Sigmoid colon (tissue), 7 donors: ENCODE measurements around the gene LONRF2. TPM values are rescaled to one million over a fixed set of nuclear protein-coding genes. Genes with fewer than 3 reads are reported as not detected.

Source experiments
- DNase-seq: peaks from one replicate; pipeline ENCODE4 v3.0.0-alpha.2; 2019
- H3K27ac ChIP-seq, 4 donors: fragments of 200-600 bp; sonication (generic); one replicate each; pipeline ENCODE4 v1.5.1; 2016 to 2019; ENCODE audit warnings: mild to moderate bottlenecking in 1 of 4
- H3K27me3 ChIP-seq, 3 donors: fragments of 200-600 bp; sonication (generic); one replicate each; pipeline ENCODE4 v1.5.1; 2019; ENCODE audit warnings: mild to moderate bottlenecking in 1 of 3
- H3K36me3 ChIP-seq, 4 donors: fragments of 200-600 bp; sonication (generic); one replicate each; pipeline ENCODE4 v1.5.1; 2016 to 2019
- H3K4me1 ChIP-seq, 4 donors: fragments of 200-600 bp; sonication (generic); one replicate each; pipeline ENCODE4 v1.5.1; 2017 to 2019
- H3K4me3 ChIP-seq, 4 donors: fragments of 200-600 bp; sonication (generic); one replicate each; pipeline ENCODE4 v1.5.1; 2017 to 2019; ENCODE audit warnings: mild to moderate bottlenecking in 2 of 4, moderate library complexity in 1 of 4
- H3K9me3 ChIP-seq, 4 donors: fragments of 200-600 bp in 3 of 4; sonication (generic) in 3 of 4; one replicate each; pipeline versions ENCODE4 v1.5.1 to v1.6.1; 2013 to 2019
- EP300 ChIP-seq, 4 donors: sonication (generic); formaldehyde crosslinking; IDR thresholded peaks; one replicate each; pipeline ENCODE4 v1.6.1; 2017; ENCODE audit warnings: antibody characterized with exemption in 4 of 4
- POLR2A ChIP-seq, 2 donors: fragments of 450-650 bp; IDR thresholded peaks; one replicate each; pipeline ENCODE4 v1.6.1; 2016; ENCODE audit warnings: antibody characterized with exemption in 2 of 2, mild to moderate bottlenecking in 2 of 2, moderate library complexity in 2 of 2
- POLR2AphosphoS5 ChIP-seq, 4 donors: sonication (generic); formaldehyde crosslinking; IDR thresholded peaks; one replicate each; pipeline ENCODE4 v1.6.1; 2017; ENCODE audit warnings: antibody characterized with exemption in 4 of 4
- WGBS, 2 donors: extraction: QIAGEN DNeasy Blood & Tissue Kit; methylation state at CpG; one replicate each; pipeline ENCODE4 v1.1.7; 2013; 5-methylcytosine and 5-hydroxymethylcytosine counted together
- intact Hi-C: fragments of 100-400 bp; cut with DNase I; formaldehyde crosslinking; loops from one replicate; pipeline ENCODE4 v1.15.1; 2023
- polyA plus RNA-seq, 3 donors: library from polyadenylated mRNA; stranded (reverse); fragments of 200-250 nt; gene quantifications; one replicate each; pipeline ENCODE4 v1.2.3, GENCODE V29; 2013
- total RNA-seq, 4 donors: library from RNA; depleted of rRNA; stranded (reverse); fragments of >200 nt; gene quantifications; one replicate each; pipeline ENCODE4 v1.1.0, GENCODE V29; 2016
- TF ChIP-seq, protein P1 (sequence below), 4 experiments: fragments of 450-650 bp in 3 of 4; fragments of 200-600 bp in 1 of 4; IDR thresholded peaks; one replicate each; pipeline ENCODE4 v1.5.1; 2016 to 2019; ENCODE audit warnings: antibody characterized with exemption in 4 of 4, mild to moderate bottlenecking in 3 of 4, moderate library complexity in 2 of 4
- donor health status: healthy with polysubstance abuse.
- donor health status: Bipolar disorder and iron deficiency.
- donor health status: healthy.

LONRF2 gene
- total and polyA plus RNA-seq, 7 donors, result under 0.01 to 25.8 (median 14.6) TPM

DNA sequence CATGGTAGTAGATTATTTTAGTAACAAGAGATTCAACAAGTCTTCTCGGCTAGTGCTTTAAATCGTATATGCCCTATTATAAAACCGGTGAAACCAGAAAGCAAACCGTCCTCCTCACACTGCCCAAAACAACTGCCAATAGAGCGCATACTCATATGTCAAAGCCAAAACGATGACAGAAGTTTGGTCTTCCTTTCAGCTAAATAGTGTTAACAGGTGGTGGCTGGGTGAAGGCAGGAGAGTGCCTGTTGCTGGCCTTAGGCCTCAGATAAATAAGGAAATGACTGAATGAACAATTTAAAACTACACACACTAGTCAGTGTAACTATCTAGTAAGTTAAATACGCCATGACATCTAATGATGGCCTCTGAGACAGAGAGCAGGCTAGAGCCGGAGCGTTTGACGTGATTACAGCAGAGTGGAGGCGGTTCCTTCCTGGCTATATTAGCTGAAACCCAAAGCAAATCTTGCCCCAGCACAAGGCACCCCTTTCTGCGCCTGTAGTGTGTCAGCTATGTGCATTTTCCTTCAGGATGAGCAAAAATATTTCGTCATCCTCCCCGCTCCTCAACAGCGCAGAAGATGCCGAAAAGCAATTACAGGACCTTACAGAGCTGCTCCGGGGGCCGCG is 1.6 kb downstream of the LONRF2 start:
- Histone ChIP-seq H3K36me3 (no peaks in the 10 kb centered on the region), H3K4me3 (peak overlapping the region; percentile 35 to 80 (median 64)), H3K4me1 (peaks cover 0 to 19% (median 12%) of the 10 kb centered on the region in 4 donors), H3K27ac (peak overlapping the region; percentile 80 to 91 (median 86)), H3K9me3 (no peaks in the 10 kb centered on the region), H3K27me3 (peaks cover 0 to 5% (median 0%) of the 10 kb centered on the region in 3 donors)
- intact Hi-C loops, result loop anchor here (1.0 to 5.0 kb wide), 2 partner anchors 27 to 47 kb away; no protein-coding TSS in a partner anchor
- DNase-seq, result no peak
- TF ChIP-seq EP300 (IDR thresholded peaks at IDR 0.05) (no peak), POLR2AphosphoS5 (IDR thresholded peaks at IDR 0.05) (peak in 1 of 4 donors; percentile 4)
- TF ChIP-seq, protein P1, sequence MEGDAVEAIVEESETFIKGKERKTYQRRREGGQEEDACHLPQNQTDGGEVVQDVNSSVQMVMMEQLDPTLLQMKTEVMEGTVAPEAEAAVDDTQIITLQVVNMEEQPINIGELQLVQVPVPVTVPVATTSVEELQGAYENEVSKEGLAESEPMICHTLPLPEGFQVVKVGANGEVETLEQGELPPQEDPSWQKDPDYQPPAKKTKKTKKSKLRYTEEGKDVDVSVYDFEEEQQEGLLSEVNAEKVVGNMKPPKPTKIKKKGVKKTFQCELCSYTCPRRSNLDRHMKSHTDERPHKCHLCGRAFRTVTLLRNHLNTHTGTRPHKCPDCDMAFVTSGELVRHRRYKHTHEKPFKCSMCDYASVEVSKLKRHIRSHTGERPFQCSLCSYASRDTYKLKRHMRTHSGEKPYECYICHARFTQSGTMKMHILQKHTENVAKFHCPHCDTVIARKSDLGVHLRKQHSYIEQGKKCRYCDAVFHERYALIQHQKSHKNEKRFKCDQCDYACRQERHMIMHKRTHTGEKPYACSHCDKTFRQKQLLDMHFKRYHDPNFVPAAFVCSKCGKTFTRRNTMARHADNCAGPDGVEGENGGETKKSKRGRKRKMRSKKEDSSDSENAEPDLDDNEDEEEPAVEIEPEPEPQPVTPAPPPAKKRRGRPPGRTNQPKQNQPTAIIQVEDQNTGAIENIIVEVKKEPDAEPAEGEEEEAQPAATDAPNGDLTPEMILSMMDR (IDR thresholded peaks at IDR 0.05), result no peak
- 38 to 53% methylated on average over 19 of the region's 19 CpGs for WGBS, 2 donors

DNA sequence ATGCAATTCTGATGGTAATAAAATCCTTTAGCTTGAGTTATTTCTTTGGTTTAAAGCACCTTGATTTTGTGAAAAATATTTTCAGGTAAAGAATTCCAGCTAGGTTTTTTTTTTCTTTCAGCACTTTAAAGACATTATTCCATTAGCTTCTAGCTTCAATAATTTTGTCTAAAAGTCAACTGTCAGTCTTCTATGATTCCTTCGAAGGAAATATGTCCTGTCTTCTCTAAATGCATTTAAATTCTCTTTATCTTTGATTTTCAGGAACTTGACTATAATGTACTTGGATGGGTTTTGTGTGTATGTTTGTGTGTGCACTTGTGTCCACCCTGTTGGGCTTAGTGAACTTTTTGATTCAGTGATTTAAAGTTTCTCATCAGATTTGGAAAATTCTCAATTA is 4.7 kb downstream of the LONRF2 start:
- Histone ChIP-seq H3K27me3 (peaks cover 0 to 5% (median 0%) of the 10 kb centered on the region in 3 donors), H3K27ac (no peak overlapping the region), H3K9me3 (no peaks in the 10 kb centered on the region), H3K4me3 (no peak overlapping the region), H3K4me1 (peaks cover 0 to 19% (median 11%) of the 10 kb centered on the region in 4 donors), H3K36me3 (no peaks in the 10 kb centered on the region)
- no peak for DNase-seq
- TF ChIP-seq EP300 (IDR thresholded peaks at IDR 0.05) (no peak), POLR2AphosphoS5 (IDR thresholded peaks at IDR 0.05) (no peak), POLR2A (IDR thresholded peaks at IDR 0.05) (no peak)
- TF ChIP-seq, protein P1 (IDR thresholded peaks at IDR 0.05), result no peak
- intact Hi-C loops, result no loop called here
- WGBS, 2 donors, result 82 to 84% methylated on average over 1 of the region's 1 CpG

- 75 to 82% methylated on average over 4 of the region's 4 CpGs for WGBS, 2 donors
- Histone ChIP-seq H3K27me3 (no peaks in the 10 kb centered on the region), H3K27ac (no peak overlapping the region), H3K9me3 (no peaks in the 10 kb centered on the region), H3K4me1 (peaks cover 0 to 6% (median 3%) of the 10 kb centered on the region in 4 donors), H3K36me3 (no peaks in the 10 kb centered on the region), H3K4me3 (no peak overlapping the region)
- DNase-seq, result no peak
- intact Hi-C loops, result no loop called here
- TF ChIP-seq EP300 (IDR thresholded peaks at IDR 0.05) (no peak), POLR2AphosphoS5 (IDR thresholded peaks at IDR 0.05) (no peak), POLR2A (IDR thresholded peaks at IDR 0.05) (no peak)
- TF ChIP-seq, protein P1 (IDR thresholded peaks at IDR 0.05), result no peak
Measured at GRCh38 chr2:100309973-100310719, 12.2 kb downstream of the LONRF2 start.

- TF ChIP-seq POLR2AphosphoS5 (IDR thresholded peaks at IDR 0.05) (no peak), EP300 (IDR thresholded peaks at IDR 0.05) (no peak), POLR2A (IDR thresholded peaks at IDR 0.05) (no peak)
- TF ChIP-seq, protein P1 (IDR thresholded peaks at IDR 0.05), result no peak
- DNase-seq, result no peak
- Histone ChIP-seq H3K4me3 (no peak overlapping the region), H3K27ac (no peak overlapping the region), H3K27me3 (no peaks in the 10 kb centered on the region), H3K9me3 (no peaks in the 10 kb centered on the region), H3K36me3 (no peaks in the 10 kb centered on the region), H3K4me1 (peaks cover 0 to 6% (median 3%) of the 10 kb centered on the region in 4 donors)
- 88 to 94% methylated on average over 3 of the region's 3 CpGs for WGBS, 2 donors
- intact Hi-C loops, result no loop called here
Measured at GRCh38 chr2:100309311-100309710, 13.0 kb downstream of the LONRF2 start.
